T1000 (cell line): ENCODE measurements around the gene GNL1.
A peak's percentile ranks its signal among the peaks of the same experiment; 100 is the strongest.

Experiments
- DNase-seq: peaks from one replicate; lab custom pipeline; 2025; ENCODE audit warnings: mixed read lengths; lab: John Stamatoyannopoulos, UW

GNL1 gene

GRCh38 chr6:30570263-30570662 lies 14.0 kb upstream of the GNL1 start:
- DNase-seq, result no peak

GRCh38 chr6:30568245-30568644 lies 12.0 kb upstream of the GNL1 start:
- DNase-seq, result no peak

GRCh38 chr6:30565772-30566171 lies 9.5 kb upstream of the GNL1 start:
- DNase-seq, result no peak

- no peak for DNase-seq
Measured at GRCh38 chr6:30564114-30564513, 7.8 kb upstream of the GNL1 start.

- no peak for DNase-seq
Measured at GRCh38 chr6:30562470-30563425, 6.5 kb upstream of the GNL1 start.

GRCh38 chr6:30560930-30561329 lies 4.6 kb upstream of the GNL1 start:
- no peak for DNase-seq

GRCh38 chr6:30557683-30557981 lies 1.3 kb upstream of the GNL1 start:
- DNase-seq, result no peak

- DNase-seq, result peak; percentile 85
Measured at GRCh38 chr6:30556906-30557682, 805 bp upstream of the GNL1 start, which contains the start of gene PRR3. PRR3 (plus strand) TSS chr6:30557295; CDS start chr6:30557345, 50 bp downstream.

- DNase-seq, result no peak
Measured at GRCh38 chr6:30555816-30556065, 548 bp downstream of the GNL1 start.

- DNase-seq, result peak; percentile 48
Measured at GRCh38 chr6:30554962-30555815, 1.1 kb downstream of the GNL1 start.

GRCh38 chr6:30554404-30554803 lies 1.9 kb downstream of the GNL1 start:
- no peak for DNase-seq

GRCh38 chr6:30548375-30548774 lies 7.9 kb downstream of the GNL1 start:
- DNase-seq, result peak; percentile 21

GRCh38 chr6:30547454-30547853 lies 8.8 kb downstream of the GNL1 start:
- no peak for DNase-seq

- peak; percentile 5 for DNase-seq
Measured at GRCh38 chr6:30544666-30545272, 11.5 kb downstream of the GNL1 start.

GRCh38 chr6:30543821-30544220 lies 12.5 kb downstream of the GNL1 start:
- no peak for DNase-seq

GRCh38 chr6:30542915-30543314 lies 13.4 kb downstream of the GNL1 start:
- DNase-seq, result no peak

- no peak for DNase-seq
Measured at GRCh38 chr6:30542404-30542725, 13.9 kb downstream of the GNL1 start.

GRCh38 chr6:30541515-30542403 lies 14.5 kb downstream of the GNL1 start:
- DNase-seq, result peak; percentile 19

GRCh38 chr6:30537931-30538330 lies 18.4 kb downstream of the GNL1 start:
- DNase-seq, result no peak

- no peak for DNase-seq
Measured at GRCh38 chr6:30533460-30534294, 22.6 kb downstream of the GNL1 start.
